Panc1 (cell line): ENCODE data around the gene ACD. TPM values are rescaled to one million over a fixed set of nuclear protein-coding genes. Genes with fewer than 3 reads are reported as not detected.

Source experiments
- ATAC-seq: fragments of 200-7000 bp; cut with Tn5 transposase; 2 replicates; pipeline ENCODE4 v1.9.1; 2020; ENCODE audit warnings: mild to moderate bottlenecking, moderate library complexity
- BruUV-seq: library from RNA; stranded (reverse); fragments of 400-500 nt; replicated peaks from 2 replicates; lab custom pipeline; 2021; lab: Mats Ljungman, UMichigan
- CTCF ChIA-PET: fragments of 300-600 bp; sonication (Branson Sonifier 250); formaldehyde crosslinking; loops from one replicate; lab custom pipeline; 2022; ENCODE audit warnings: antibody characterized with exemption; lab: Charles Lee
- POLR2A ChIA-PET: fragments of 300-600 bp; sonication (Branson Sonifier 250); formaldehyde crosslinking; loops from one replicate; lab custom pipeline; 2022; ENCODE audit warnings: antibody characterized with exemption; lab: Charles Lee
- DNase-seq: peaks from one replicate; pipeline ENCODE4 v3.0.0-alpha.2; 2010; ENCODE audit warnings: low read depth, low spot score
- H3K27ac ChIP-seq: 2 replicates; pipeline ENCODE4 v1.5.1; 2011; ENCODE audit warnings: mild to moderate bottlenecking, low read length, inconsistent platforms
- H3K27me3 ChIP-seq: fragments of 200-500 bp; sonication (Bioruptor generic); 2 replicates; pipeline ENCODE4 v1.6.0; 2014; ENCODE audit warnings: low read length, inconsistent platforms; ENCODE audit not compliant: control insufficient read depth, insufficient read depth
- H3K36me3 ChIP-seq: fragments of 200-500 bp; sonication (Bioruptor generic); 2 replicates; pipeline ENCODE4 v1.5.1; 2014; ENCODE audit warnings: inconsistent platforms, mild to moderate bottlenecking, low read length, moderate library complexity; ENCODE audit not compliant: control insufficient read depth, insufficient read depth
- H3K4me1 ChIP-seq: 2 replicates; pipeline ENCODE4 v1.5.1; 2011; ENCODE audit warnings: inconsistent platforms, mild to moderate bottlenecking, low read length, moderate library complexity; ENCODE audit not compliant: control insufficient read depth, insufficient read depth
- H3K4me3 ChIP-seq, 2 experiments: 2 replicates each; pipeline ENCODE4 v1.5.1; 2011 to 2012; ENCODE audit warnings: low read depth in 2 of 2, low read length in 2 of 2, mild to moderate bottlenecking in 2 of 2, inconsistent platforms in 1 of 2, moderate library complexity in 1 of 2
- H3K9me3 ChIP-seq: fragments of 200-500 bp; sonication (Bioruptor generic); 2 replicates; pipeline ENCODE4 v1.5.1; 2014; ENCODE audit warnings: low read depth, mild to moderate bottlenecking, inconsistent platforms, low read length, moderate library complexity; ENCODE audit not compliant: control insufficient read depth, insufficient read depth
- POLR2AphosphoS5 ChIP-seq: IDR thresholded peaks from 2 replicates; pipeline ENCODE4 v1.6.1; 2012; ENCODE audit warnings: mild to moderate bottlenecking, low read depth, low read length, moderate library complexity
- REST ChIP-seq, 2 experiments: IDR thresholded peaks; 2 replicates each; pipeline ENCODE4 v1.6.1; 2011 to 2012; ENCODE audit warnings: low read depth in 2 of 2, control low read depth in 1 of 2, low read length in 1 of 2, mild to moderate bottlenecking in 1 of 2, moderate library complexity in 1 of 2; ENCODE audit not compliant: insufficient read depth in 1 of 2
- SIN3A ChIP-seq: IDR thresholded peaks from 2 replicates; pipeline ENCODE4 v1.6.1; 2012; ENCODE audit warnings: low read depth, mild to moderate bottlenecking, low read length, moderate library complexity, borderline replicate concordance; ENCODE audit not compliant: insufficient read depth
- TCF7L2 ChIP-seq: IDR thresholded peaks from 2 replicates; pipeline ENCODE4 v1.6.1; 2011; ENCODE audit warnings: mild to moderate bottlenecking, low read depth, low read length, inconsistent platforms
- in situ Hi-C: cut with HindIII; loops from 2 replicates; pipeline ENCODE4 v1.10.0; 2016; ENCODE audit warnings: low sequenced_read_pairs, low pct_unique_long_range_greater_than_20kb
- intact Hi-C: fragments of 100-400 bp; cut with micrococcal nuclease; formaldehyde crosslinking; loops from one replicate; pipeline ENCODE4 v1.10.0; 2022; ENCODE audit not compliant: unreplicated experiment
- total RNA-seq: library from RNA; stranded (reverse); gene quantifications from one replicate; pipeline ENCODE4 v1.2.1, GENCODE V29; 2021; ENCODE audit not compliant: unreplicated experiment
- TF ChIP-seq, protein P1 (sequence below): fragments of 450-650 bp; IDR thresholded peaks from 2 replicates; pipeline ENCODE4 v1.5.1; 2017; ENCODE audit warnings: mild to moderate bottlenecking

The ACD gene
- total RNA-seq, 1 experiment from 2014 or later: 34.9 TPM

GRCh38 chr16:67669499-67670101, 9.5 kb upstream of the ACD start:
- intact Hi-C loops: loop anchor here (5.0 to 10.0 kb wide), 2 partner anchors 135 to 258 kb away; partner anchors contain the start of genes RANBP10 and TSNAXIP1
- no peak overlapping the region for H3K27ac ChIP-seq
- ChIA-PET POLR2A (no interaction called here), CTCF (interaction anchor here (0.6 kb wide), 1 partner anchor 197 kb away, joined by 3 read pairs; no protein-coding TSS in a partner anchor)
- H3K4me1 ChIP-seq: peaks cover 14% of the 10 kb centered on the region
- H3K9me3 ChIP-seq: no peaks in the 10 kb centered on the region
- ATAC-seq (no peak), DNase-seq (no peak)
- BruUV-seq: no TSS peak
- H3K4me3 ChIP-seq: no peak overlapping the region
- in situ Hi-C loops: no loop called here
- no peaks in the 10 kb centered on the region for H3K36me3 ChIP-seq
- TF ChIP-seq POLR2AphosphoS5 (no peak), SIN3A (no peak), TCF7L2 (no peak), REST (IDR thresholded peaks at IDR 0.05; ENCODE audit: insufficient read depth in 1 of 2, low read depth in 2 of 2, low read length in 1 of 2) (no peak)
- TF ChIP-seq, protein P1, sequence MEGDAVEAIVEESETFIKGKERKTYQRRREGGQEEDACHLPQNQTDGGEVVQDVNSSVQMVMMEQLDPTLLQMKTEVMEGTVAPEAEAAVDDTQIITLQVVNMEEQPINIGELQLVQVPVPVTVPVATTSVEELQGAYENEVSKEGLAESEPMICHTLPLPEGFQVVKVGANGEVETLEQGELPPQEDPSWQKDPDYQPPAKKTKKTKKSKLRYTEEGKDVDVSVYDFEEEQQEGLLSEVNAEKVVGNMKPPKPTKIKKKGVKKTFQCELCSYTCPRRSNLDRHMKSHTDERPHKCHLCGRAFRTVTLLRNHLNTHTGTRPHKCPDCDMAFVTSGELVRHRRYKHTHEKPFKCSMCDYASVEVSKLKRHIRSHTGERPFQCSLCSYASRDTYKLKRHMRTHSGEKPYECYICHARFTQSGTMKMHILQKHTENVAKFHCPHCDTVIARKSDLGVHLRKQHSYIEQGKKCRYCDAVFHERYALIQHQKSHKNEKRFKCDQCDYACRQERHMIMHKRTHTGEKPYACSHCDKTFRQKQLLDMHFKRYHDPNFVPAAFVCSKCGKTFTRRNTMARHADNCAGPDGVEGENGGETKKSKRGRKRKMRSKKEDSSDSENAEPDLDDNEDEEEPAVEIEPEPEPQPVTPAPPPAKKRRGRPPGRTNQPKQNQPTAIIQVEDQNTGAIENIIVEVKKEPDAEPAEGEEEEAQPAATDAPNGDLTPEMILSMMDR: no peak
- no peaks in the 10 kb centered on the region for H3K27me3 ChIP-seq

DNA sequence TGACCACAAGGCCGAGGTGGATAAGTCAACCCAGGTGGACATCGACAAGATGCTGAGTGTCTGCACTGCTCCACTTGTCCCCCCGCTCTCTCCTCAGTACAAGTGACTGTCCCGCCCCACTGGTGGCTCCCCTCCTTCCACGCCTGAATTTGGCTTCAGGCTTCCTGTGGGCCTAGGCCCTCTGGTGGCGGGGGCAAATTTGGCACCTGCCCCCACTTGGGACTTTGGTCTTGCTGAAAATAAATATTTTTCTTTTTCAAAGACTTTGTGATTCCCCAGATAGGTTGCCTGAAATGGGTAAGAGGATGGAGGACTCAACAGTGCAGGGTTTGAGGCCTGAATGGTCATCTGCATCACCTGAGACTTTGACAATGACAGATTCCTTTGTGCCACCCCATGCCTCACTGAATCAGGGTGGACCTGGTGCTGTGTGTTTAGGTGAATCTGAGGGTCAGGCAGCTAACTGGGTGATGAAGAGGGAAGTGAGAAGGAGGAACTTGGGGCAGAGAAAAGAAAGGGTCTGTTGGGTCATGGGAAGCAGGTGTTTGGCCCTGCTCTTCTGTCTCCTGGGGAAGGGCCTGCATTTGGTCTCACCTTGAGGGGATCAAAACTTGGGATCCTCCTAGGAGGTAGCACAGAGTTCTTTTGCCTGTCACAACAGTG, 8.6 kb upstream of the ACD start:
- Histone ChIP-seq H3K27me3 (no peaks in the 10 kb centered on the region), H3K36me3 (no peaks in the 10 kb centered on the region), H3K27ac (no peak overlapping the region), H3K4me3 (no peak overlapping the region), H3K4me1 (peaks cover 14% of the 10 kb centered on the region), H3K9me3 (no peaks in the 10 kb centered on the region)
- DNase-seq: no peak
- no peak for TF ChIP-seq POLR2AphosphoS5
- TF ChIP-seq, protein P1: no peak
- TF ChIP-seq TCF7L2: no peak
- ChIA-PET POLR2A (no interaction called here), CTCF (interaction anchor here (0.9 to 1.2 kb wide), 2 partner anchors 125 to 148 kb away, joined by 4 to 6 read pairs; no protein-coding TSS in a partner anchor)
- no peak for ATAC-seq
- BruUV-seq: no TSS peak
- in situ Hi-C loops (no loop called here), intact Hi-C loops (no loop called here)
